NOMO-1 (cell line): ENCODE measurements around the gene PPP2R2B.
"Not testable (repeated sequence)": the region's sequence is repeated elsewhere in the genome, so short reads cannot be mapped to it uniquely, and the experiment has no call there.

Experiments
- DNase-seq, 2 experiments: peaks; one replicate each; lab custom pipeline; 2025; ENCODE audit not compliant: unreplicated experiment in 2 of 2; lab: John Stamatoyannopoulos, UW

PPP2R2B gene

GRCh38 chr5:146751781-146752401, 126.7 kb downstream of the PPP2R2B start:
- DNase-seq = no peak

- DNase-seq = no peak
These were observed 127.5 kb downstream of the PPP2R2B start for GRCh38 chr5:146751054-146751453.

- DNase-seq = no peak
These were observed 130.0 kb downstream of the PPP2R2B start for GRCh38 chr5:146748533-146748932.

GRCh38 chr5:146745931-146746577, 132.5 kb downstream of the PPP2R2B start:
- no peak for DNase-seq

GRCh38 chr5:146744068-146744745, 134.3 kb downstream of the PPP2R2B start:
- DNase-seq = no peak

GRCh38 chr5:146734936-146735577, 143.5 kb downstream of the PPP2R2B start:
- DNase-seq = no peak

GRCh38 chr5:146732962-146733361, 145.6 kb downstream of the PPP2R2B start:
- no peak for DNase-seq

GRCh38 chr5:146731909-146732659, 146.5 kb downstream of the PPP2R2B start:
- no peak for DNase-seq

GRCh38 chr5:146728746-146729145, 149.8 kb downstream of the PPP2R2B start:
- DNase-seq = not testable (repeated sequence)

- DNase-seq = no peak
These were observed 151.7 kb downstream of the PPP2R2B start for GRCh38 chr5:146726891-146727290.

- no peak for DNase-seq
These were observed 152.5 kb downstream of the PPP2R2B start for GRCh38 chr5:146726020-146726419.

- no peak for DNase-seq
These were observed 153.5 kb downstream of the PPP2R2B start for GRCh38 chr5:146725025-146725424.

- no peak for DNase-seq
These were observed 156.2 kb downstream of the PPP2R2B start for GRCh38 chr5:146722361-146722779.

- DNase-seq = no peak
These were observed 157.3 kb downstream of the PPP2R2B start for GRCh38 chr5:146721073-146721815.

GRCh38 chr5:146720107-146720506, 158.4 kb downstream of the PPP2R2B start:
- DNase-seq = no peak

- no peak for DNase-seq
These were observed 159.4 kb downstream of the PPP2R2B start for GRCh38 chr5:146719179-146719578.

- DNase-seq = no peak
These were observed 159.9 kb downstream of the PPP2R2B start for GRCh38 chr5:146718609-146719008.

- no peak for DNase-seq
These were observed 160.6 kb downstream of the PPP2R2B start for GRCh38 chr5:146717951-146718350.

GRCh38 chr5:146716636-146717035, 161.9 kb downstream of the PPP2R2B start:
- DNase-seq = no peak

GRCh38 chr5:146710348-146710747, 168.2 kb downstream of the PPP2R2B start:
- DNase-seq = no peak
